ENCODE measurements around the gene LYPLAL1. TPM values are rescaled to one million over a fixed set of nuclear protein-coding genes. Genes with fewer than 3 reads are reported as not detected.
"Not testable (repeated sequence)": the region's sequence is repeated elsewhere in the genome, so short reads cannot be mapped to it uniquely, and the experiment has no call there.

Gene LYPLAL1
- total RNA-seq, 2 experiments from 2014 or later = 15.3 to 16.0 TPM

DNA sequence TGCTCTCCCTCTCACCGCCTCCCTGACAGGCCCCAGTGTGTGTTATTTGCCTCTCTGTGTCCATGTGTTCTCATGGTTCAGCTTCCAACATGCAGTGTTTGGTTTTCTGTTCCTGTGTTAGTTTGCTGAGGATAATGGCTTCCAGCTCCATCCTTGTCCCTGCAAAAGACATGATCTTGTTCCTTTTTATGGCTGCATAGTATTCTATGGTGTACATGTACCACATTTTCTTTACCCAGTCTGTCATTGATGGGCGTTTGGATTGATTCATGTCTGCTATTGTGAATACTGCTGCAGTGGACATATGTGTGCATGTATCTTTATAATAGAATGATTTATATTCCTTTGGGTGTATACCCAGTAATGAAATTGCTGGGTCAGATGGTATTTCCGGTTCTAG, 22.2 kb downstream of the LYPLAL1 start:
- CTCF ChIA-PET, DNase-seq, H3K4me1 Mint-ChIP-seq, H3K4me3 Mint-ChIP-seq, H3K9me3 Mint-ChIP-seq, H3K27me3 Mint-ChIP-seq, H3K27ac Mint-ChIP-seq, POLR2A ChIA-PET: not testable (repeated sequence)
- peaks cover 15% of the 10 kb centered on the region for H3K36me3 Mint-ChIP-seq (ENCODE audit: low read depth)

DNA sequence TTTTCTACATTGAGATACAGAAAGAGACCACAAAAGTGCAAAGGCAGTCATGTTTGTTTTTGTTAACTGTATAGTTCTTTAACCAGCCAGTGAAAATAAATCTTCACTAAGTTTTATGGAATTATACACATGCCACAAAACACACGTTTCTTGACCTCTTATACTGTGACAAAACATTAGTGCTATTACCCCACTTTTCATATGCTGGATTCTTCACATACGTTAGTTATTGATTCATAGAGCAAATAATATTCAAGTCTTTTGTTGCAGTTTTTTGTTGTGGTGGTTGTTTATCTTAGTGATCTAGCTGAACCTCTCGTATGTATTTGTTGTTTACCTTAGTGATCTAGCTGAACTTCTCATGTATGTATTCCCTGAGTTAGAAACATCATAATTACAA, 28.0 kb downstream of the LYPLAL1 start:
- DNase-seq = no peak
- no peaks in the 10 kb centered on the region for H3K9me3 Mint-ChIP-seq
- ChIA-PET CTCF (interaction anchor here (0.6 kb wide), 1 partner anchor 850 kb away, joined by 3 read pairs; no protein-coding TSS in a partner anchor), POLR2A (no interaction called here)
- no peak overlapping the region for H3K27ac Mint-ChIP-seq
- H3K36me3 Mint-ChIP-seq (ENCODE audit: low read depth) = peaks cover 1% of the 10 kb centered on the region
- no peaks in the 10 kb centered on the region for H3K4me1 Mint-ChIP-seq
- H3K27me3 Mint-ChIP-seq = no peaks in the 10 kb centered on the region
- no peak overlapping the region for H3K4me3 Mint-ChIP-seq

DNA sequence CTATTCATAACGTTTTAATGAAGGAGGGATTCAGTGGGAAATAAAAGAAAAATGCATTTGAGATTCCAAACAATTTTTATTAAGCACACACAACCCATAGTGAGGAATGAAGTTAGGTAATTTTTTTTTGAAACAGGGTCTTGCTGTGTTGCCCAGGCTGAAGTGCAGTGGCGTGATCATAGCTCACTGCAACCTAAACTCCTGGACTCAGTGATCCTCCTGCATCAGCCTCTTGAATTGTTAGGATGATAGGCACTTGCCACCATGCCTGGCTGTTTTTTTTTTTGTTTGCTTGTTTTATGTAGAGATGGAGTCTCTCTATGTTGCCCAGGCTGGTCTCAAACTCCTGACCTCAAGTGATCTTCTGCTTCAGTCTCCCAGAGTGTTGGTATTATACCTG, 28.9 kb downstream of the LYPLAL1 start:
- Mint-ChIP-seq H3K36me3 (ENCODE audit: low read depth) (no peaks in the 10 kb centered on the region), H3K27me3 (no peaks in the 10 kb centered on the region), H3K4me1 (no peaks in the 10 kb centered on the region), H3K27ac (no peak overlapping the region), H3K4me3 (no peak overlapping the region), H3K9me3 (no peaks in the 10 kb centered on the region)
- no peak for DNase-seq
- POLR2A ChIA-PET = no interaction called here
- CTCF ChIA-PET = interaction anchor here (0.7 kb wide), 1 partner anchor 26 kb away, joined by 3 read pairs; no protein-coding TSS in a partner anchor

- no peak for DNase-seq
- Mint-ChIP-seq H3K36me3 (ENCODE audit: low read depth) (peaks cover 2% of the 10 kb centered on the region), H3K9me3 (no peaks in the 10 kb centered on the region), H3K4me1 (no peaks in the 10 kb centered on the region), H3K27me3 (no peaks in the 10 kb centered on the region), H3K4me3 (no peak overlapping the region), H3K27ac (no peak overlapping the region)
- ChIA-PET POLR2A (no interaction called here), CTCF (no interaction called here)
Measured at GRCh38 chr1:219206350-219206749, 32.7 kb downstream of the LYPLAL1 start.

DNA sequence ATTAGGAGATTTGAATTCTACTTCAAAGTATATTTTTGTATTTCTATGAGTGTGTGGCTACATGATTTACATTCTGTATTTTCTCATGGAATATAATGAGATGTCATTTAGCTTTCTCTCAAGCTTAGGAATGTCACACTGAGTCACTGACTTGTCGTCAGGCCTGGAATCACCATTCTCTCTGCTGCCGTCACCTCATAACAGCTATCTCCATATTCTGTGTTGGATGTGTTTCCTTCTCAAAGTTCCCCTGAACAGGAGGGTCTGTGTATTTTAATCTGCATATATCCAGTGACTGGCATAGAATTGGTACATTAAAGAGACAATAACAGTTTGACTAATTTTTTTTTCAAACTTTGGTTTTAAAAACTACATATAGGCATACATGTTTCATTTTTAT, 35.9 kb downstream of the LYPLAL1 start:
- no peak for DNase-seq
- ChIA-PET POLR2A (no interaction called here), CTCF (interaction anchor here (1.8 kb wide), 1 partner anchor 11 kb away, joined by 4 read pairs; no protein-coding TSS in a partner anchor)
- H3K27ac Mint-ChIP-seq = no peak overlapping the region
- no peaks in the 10 kb centered on the region for H3K4me1 Mint-ChIP-seq
- H3K9me3 Mint-ChIP-seq = no peaks in the 10 kb centered on the region
- H3K27me3 Mint-ChIP-seq = no peaks in the 10 kb centered on the region
- H3K36me3 Mint-ChIP-seq (ENCODE audit: low read depth) = peaks cover 3% of the 10 kb centered on the region
- H3K4me3 Mint-ChIP-seq = no peak overlapping the region

GRCh38 chr1:219210067-219210466, 36.4 kb downstream of the LYPLAL1 start:
- H3K36me3 Mint-ChIP-seq (ENCODE audit: low read depth) = peaks cover 3% of the 10 kb centered on the region
- ChIA-PET CTCF (interaction anchor here (1.8 kb wide), 1 partner anchor 10 kb away, joined by 4 read pairs; no protein-coding TSS in a partner anchor), POLR2A (no interaction called here)
- H3K27me3 Mint-ChIP-seq = no peaks in the 10 kb centered on the region
- H3K9me3 Mint-ChIP-seq = no peaks in the 10 kb centered on the region
- no peaks in the 10 kb centered on the region for H3K4me1 Mint-ChIP-seq
- no peak overlapping the region for H3K27ac Mint-ChIP-seq
- no peak overlapping the region for H3K4me3 Mint-ChIP-seq
- no peak for DNase-seq

GRCh38 chr1:219215477-219215876, 41.8 kb downstream of the LYPLAL1 start:
- no peak overlapping the region for H3K4me3 Mint-ChIP-seq
- peaks cover 8% of the 10 kb centered on the region for H3K36me3 Mint-ChIP-seq (ENCODE audit: low read depth)
- H3K9me3 Mint-ChIP-seq = no peaks in the 10 kb centered on the region
- ChIA-PET CTCF (no interaction called here), POLR2A (no interaction called here)
- H3K27ac Mint-ChIP-seq = no peak overlapping the region
- H3K4me1 Mint-ChIP-seq = no peaks in the 10 kb centered on the region
- H3K27me3 Mint-ChIP-seq = no peaks in the 10 kb centered on the region
- no peak for DNase-seq

GRCh38 chr1:219220945-219221344, 47.3 kb downstream of the LYPLAL1 start:
- CTCF ChIA-PET = interaction anchor here (1.4 kb wide), 1 partner anchor 11 kb away, joined by 4 read pairs; no protein-coding TSS in a partner anchor
- no peaks in the 10 kb centered on the region for H3K27me3 Mint-ChIP-seq
- no peak overlapping the region for H3K27ac Mint-ChIP-seq
- no peaks in the 10 kb centered on the region for H3K4me1 Mint-ChIP-seq
- POLR2A ChIA-PET = no interaction called here
- H3K9me3 Mint-ChIP-seq = no peaks in the 10 kb centered on the region
- no peak overlapping the region for H3K4me3 Mint-ChIP-seq
- no peak for DNase-seq
- peaks cover 2% of the 10 kb centered on the region for H3K36me3 Mint-ChIP-seq (ENCODE audit: low read depth)

GRCh38 chr1:219223496-219223895, 49.8 kb downstream of the LYPLAL1 start:
- ChIA-PET CTCF (no interaction called here), POLR2A (no interaction called here)
- DNase-seq = no peak
- no peaks in the 10 kb centered on the region for H3K4me1 Mint-ChIP-seq
- H3K27me3 Mint-ChIP-seq = no peaks in the 10 kb centered on the region
- H3K36me3 Mint-ChIP-seq (ENCODE audit: low read depth) = peaks cover 2% of the 10 kb centered on the region
- H3K27ac Mint-ChIP-seq = no peak overlapping the region
- no peak overlapping the region for H3K4me3 Mint-ChIP-seq
- H3K9me3 Mint-ChIP-seq = no peaks in the 10 kb centered on the region

GRCh38 chr1:219226196-219226595, 52.5 kb downstream of the LYPLAL1 start:
- no peaks in the 10 kb centered on the region for H3K4me1 Mint-ChIP-seq
- H3K4me3 Mint-ChIP-seq = no peak overlapping the region
- H3K36me3 Mint-ChIP-seq (ENCODE audit: low read depth) = no peaks in the 10 kb centered on the region
- ChIA-PET CTCF (no interaction called here), POLR2A (no interaction called here)
- H3K27ac Mint-ChIP-seq = no peak overlapping the region
- no peak for DNase-seq
- H3K9me3 Mint-ChIP-seq = no peaks in the 10 kb centered on the region
- H3K27me3 Mint-ChIP-seq = no peaks in the 10 kb centered on the region

- CTCF ChIA-PET = no interaction called here
Measured at GRCh38 chr1:219227360-219228057, 53.8 kb downstream of the LYPLAL1 start.

GRCh38 chr1:219228058-219228419, 54.4 kb downstream of the LYPLAL1 start:
- H3K27me3 Mint-ChIP-seq = no peaks in the 10 kb centered on the region
- POLR2A ChIA-PET = no interaction called here
- no peak for DNase-seq
- H3K9me3 Mint-ChIP-seq = no peaks in the 10 kb centered on the region
- no peaks in the 10 kb centered on the region for H3K4me1 Mint-ChIP-seq
- no peak overlapping the region for H3K4me3 Mint-ChIP-seq
- H3K36me3 Mint-ChIP-seq (ENCODE audit: low read depth) = no peaks in the 10 kb centered on the region
- no peak overlapping the region for H3K27ac Mint-ChIP-seq
- CTCF ChIA-PET = interaction anchor here (1.4 kb wide), 1 partner anchor 9 kb away, joined by 4 read pairs; no protein-coding TSS in a partner anchor

More at GRCh38 chr1:219227360-219228057, 53.8 kb downstream of the LYPLAL1 start:
- no peak for DNase-seq
- no peak overlapping the region for H3K27ac Mint-ChIP-seq
- no peak overlapping the region for H3K4me3 Mint-ChIP-seq
- no peaks in the 10 kb centered on the region for H3K36me3 Mint-ChIP-seq (ENCODE audit: low read depth)
- H3K27me3 Mint-ChIP-seq = no peaks in the 10 kb centered on the region
- no peaks in the 10 kb centered on the region for H3K4me1 Mint-ChIP-seq
- H3K9me3 Mint-ChIP-seq = no peaks in the 10 kb centered on the region
- POLR2A ChIA-PET = no interaction called here

- no peaks in the 10 kb centered on the region for H3K36me3 Mint-ChIP-seq (ENCODE audit: low read depth)
- no peak overlapping the region for H3K4me3 Mint-ChIP-seq
- CTCF ChIA-PET = interaction anchor here (0.7 kb wide), 1 partner anchor 1264 kb away, joined by 3 read pairs; no protein-coding TSS in a partner anchor
- POLR2A ChIA-PET = no interaction called here
- H3K9me3 Mint-ChIP-seq = no peaks in the 10 kb centered on the region
- H3K27ac Mint-ChIP-seq = no peak overlapping the region
- DNase-seq = no peak
- no peaks in the 10 kb centered on the region for H3K27me3 Mint-ChIP-seq
- no peaks in the 10 kb centered on the region for H3K4me1 Mint-ChIP-seq
Measured at GRCh38 chr1:219232890-219233289, 59.2 kb downstream of the LYPLAL1 start.

DNA sequence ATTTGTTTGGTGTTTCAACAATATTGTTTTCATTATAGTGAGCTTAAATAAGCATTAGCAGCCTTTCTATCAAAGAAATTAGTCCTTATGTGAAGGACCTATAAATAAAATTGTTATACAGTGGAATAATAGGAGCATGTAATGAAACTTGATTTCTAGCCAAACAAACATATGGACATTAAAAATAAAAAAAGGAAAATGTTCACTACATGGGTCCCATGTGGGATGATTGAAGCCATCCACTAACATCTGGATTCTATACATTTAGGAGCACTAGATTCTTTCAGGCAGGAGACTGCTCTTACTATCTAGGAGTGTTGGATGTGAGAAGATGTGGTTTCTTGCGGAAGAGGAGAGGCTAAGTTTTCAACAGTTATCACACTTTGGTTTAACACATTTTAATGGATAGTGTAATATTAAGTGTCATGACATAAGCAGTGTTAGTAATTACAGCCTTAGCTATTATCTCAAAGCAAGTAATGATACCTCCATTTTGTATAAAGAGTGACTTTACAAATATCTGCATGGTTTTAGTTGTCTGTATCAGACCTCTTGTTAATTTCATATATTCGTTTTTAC, 62.3 kb downstream of the LYPLAL1 start:
- H3K27ac Mint-ChIP-seq = no peak overlapping the region
- ChIA-PET CTCF (no interaction called here), POLR2A (no interaction called here)
- no peaks in the 10 kb centered on the region for H3K27me3 Mint-ChIP-seq
- no peaks in the 10 kb centered on the region for H3K36me3 Mint-ChIP-seq (ENCODE audit: low read depth)
- no peaks in the 10 kb centered on the region for H3K9me3 Mint-ChIP-seq
- no peak overlapping the region for H3K4me3 Mint-ChIP-seq
- no peaks in the 10 kb centered on the region for H3K4me1 Mint-ChIP-seq
- no peak for DNase-seq
